ENCODE measurements around the gene TBX2.

DNA sequence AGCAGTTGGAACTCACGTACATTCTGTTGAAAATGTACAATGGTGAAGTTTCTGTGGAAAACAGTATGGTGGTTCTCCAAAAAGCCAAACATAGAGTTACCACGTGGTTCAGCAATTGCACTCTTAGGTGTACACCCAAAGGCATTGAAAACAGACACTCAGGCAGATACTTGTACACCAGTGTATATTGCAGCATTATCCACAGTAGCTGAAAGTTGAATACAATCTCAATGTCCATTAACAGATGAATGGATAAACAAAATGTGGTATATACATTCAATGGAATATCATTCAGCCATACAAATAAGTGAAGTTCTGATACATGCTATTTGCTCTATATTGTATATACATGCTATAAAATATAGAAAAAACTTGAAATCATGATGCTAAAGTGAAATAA lies 23.2 kb downstream of the TBX2 start:
- TF ChIP-seq, protein P1, sequence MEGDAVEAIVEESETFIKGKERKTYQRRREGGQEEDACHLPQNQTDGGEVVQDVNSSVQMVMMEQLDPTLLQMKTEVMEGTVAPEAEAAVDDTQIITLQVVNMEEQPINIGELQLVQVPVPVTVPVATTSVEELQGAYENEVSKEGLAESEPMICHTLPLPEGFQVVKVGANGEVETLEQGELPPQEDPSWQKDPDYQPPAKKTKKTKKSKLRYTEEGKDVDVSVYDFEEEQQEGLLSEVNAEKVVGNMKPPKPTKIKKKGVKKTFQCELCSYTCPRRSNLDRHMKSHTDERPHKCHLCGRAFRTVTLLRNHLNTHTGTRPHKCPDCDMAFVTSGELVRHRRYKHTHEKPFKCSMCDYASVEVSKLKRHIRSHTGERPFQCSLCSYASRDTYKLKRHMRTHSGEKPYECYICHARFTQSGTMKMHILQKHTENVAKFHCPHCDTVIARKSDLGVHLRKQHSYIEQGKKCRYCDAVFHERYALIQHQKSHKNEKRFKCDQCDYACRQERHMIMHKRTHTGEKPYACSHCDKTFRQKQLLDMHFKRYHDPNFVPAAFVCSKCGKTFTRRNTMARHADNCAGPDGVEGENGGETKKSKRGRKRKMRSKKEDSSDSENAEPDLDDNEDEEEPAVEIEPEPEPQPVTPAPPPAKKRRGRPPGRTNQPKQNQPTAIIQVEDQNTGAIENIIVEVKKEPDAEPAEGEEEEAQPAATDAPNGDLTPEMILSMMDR (optimal IDR thresholded peaks at IDR 0.05 in 1 of 3, IDR thresholded peaks at IDR 0.05 in 1 of 3, conservative IDR thresholded peaks at IDR 0.05 in 1 of 3; ENCODE audit: extremely low read depth in 1 of 3, insufficient read depth in 2 of 3, low read length in 3 of 3), result no peak
- TF ChIP-seq EZH2 (IDR thresholded peaks at IDR 0.05; ENCODE audit: low read length), result no peak

Data from keratinocyte (primary cell).